Fibroblast of mammary gland (primary cell): ENCODE results near the gene AIF1.

Source experiments
- DNase-seq: peaks from one replicate; pipeline ENCODE4 v3.0.0-alpha.2; 2010; ENCODE audit warnings: low read depth
- H3K4me3 ChIP-seq: 2 replicates; pipeline ENCODE4 v1.5.1; 2011; ENCODE audit warnings: low read depth, mild to moderate bottlenecking, low read length, moderate library complexity; ENCODE audit not compliant: control insufficient read depth
- CTCF ChIP-seq: conservative IDR thresholded peaks from 2 replicates; pipeline ENCODE4 v1.5.1; 2011; ENCODE audit warnings: low read depth, low read length, inconsistent platforms; ENCODE audit not compliant: control insufficient read depth, insufficient read depth

The AIF1 gene

DNA sequence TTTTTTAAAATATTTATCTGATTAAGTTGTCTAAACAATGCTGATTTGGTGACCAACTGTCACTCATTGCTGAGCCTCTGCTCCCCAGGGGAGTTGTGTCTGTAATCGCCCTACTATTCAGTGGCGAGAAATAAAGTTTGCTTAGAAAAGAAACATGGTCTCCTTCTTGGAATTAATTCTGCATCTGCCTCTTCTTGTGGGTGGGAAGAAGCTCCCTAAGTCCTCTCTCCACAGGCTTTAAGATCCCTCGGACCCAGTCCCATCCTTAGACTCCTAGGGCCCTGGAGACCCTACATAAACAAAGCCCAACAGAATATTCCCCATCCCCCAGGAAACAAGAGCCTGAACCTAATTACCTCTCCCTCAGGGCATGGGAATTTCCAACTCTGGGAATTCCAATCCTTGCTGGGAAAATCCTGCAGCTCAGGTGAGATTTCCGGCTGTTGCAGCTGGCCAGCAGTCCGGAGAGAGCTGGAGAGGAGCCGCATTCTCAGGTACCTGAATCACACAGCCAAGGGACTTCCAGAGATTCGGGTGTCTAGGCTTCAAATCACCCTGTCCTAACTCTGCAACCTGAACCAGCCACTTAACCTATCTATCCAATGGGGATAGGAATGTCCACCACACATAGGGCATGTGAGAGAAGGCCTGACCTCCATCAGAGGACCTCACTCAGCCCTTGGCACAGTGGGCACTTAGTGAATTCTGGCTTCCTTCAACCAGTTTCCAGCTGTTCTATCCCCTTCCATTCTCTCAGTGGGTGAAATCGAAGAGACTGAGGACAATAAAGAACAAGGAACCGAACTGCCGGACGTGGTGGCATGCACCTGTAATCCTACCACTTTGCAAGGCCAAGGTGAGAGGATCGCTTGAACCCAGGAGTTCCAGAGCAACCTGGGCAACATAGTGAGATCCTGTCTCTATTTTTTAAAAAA lies 36.6 kb upstream of the AIF1 start:
- no peak for TF ChIP-seq CTCF
- DNase-seq: no peak
- H3K4me3 ChIP-seq: no peak overlapping the region

DNA sequence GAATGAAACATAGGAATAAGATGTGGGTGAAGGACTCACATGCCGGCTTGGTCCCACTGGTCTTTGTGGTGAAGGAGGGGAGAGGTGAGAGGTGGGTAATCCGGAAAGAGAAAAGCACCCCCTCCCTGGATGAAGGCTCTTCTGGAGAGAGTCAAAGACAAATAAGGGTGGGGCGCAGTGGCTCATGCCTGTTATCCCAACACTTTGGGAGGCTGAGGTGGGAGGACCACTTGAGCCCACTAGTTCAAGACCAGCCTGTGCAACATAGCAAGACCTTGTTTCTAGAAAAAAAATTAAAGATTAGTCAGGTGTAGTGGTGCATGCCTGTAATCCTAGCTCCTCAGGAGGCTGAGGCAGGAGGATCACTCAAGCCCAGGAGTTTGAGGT lies 35.9 kb upstream of the AIF1 start:
- no peak for DNase-seq
- no peak for TF ChIP-seq CTCF
- no peak overlapping the region for H3K4me3 ChIP-seq

DNA sequence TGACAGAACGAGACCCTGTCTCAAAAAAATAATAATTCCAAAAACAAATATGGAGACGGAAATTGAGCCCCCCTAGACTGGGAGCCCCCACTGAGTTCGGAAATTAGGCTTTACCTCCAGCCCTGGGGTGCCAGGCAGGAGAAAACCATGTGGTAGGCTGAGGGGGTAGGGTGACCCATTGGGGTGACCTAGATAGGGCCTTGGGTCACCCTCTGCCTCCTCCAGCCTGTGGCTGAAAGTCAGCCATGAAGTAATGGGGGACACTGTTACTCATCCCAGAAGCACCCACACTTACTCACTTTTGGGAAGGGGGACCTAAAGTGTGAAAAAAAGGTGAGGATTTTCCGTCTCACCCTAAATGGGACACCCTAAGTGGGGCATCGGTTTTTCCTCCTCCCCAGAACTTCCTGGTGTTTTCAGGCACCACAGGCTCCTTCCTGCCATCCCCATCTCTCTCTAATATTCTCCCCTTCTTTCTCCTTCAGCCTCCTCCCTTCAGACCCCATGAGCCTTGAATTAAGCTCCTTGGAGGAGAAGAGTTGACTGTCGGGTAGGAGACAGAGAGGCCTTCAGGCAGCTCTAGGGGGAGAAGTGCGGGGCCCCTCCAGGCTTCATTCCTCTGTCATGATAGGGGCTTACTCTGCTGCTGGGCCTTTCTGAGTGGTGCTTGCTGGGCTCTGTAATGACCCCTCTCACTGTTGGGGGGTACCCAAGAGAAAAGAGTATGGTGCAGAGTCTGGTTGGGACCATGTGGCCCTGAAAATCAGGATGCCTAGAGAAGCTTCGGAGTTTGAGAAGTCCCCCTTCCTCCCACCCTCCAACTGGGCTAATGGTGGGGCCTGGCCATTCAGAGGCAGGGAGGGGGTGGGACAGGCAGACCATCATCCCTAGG lies 35.2 kb upstream of the AIF1 start:
- no peak overlapping the region for H3K4me3 ChIP-seq
- DNase-seq: no peak
- no peak for TF ChIP-seq CTCF

GRCh38 chr6:31580438-31580740 lies 34.6 kb upstream of the AIF1 start:
- TF ChIP-seq CTCF: no peak
- H3K4me3 ChIP-seq: peak overlapping the region; percentile 83
- no peak for DNase-seq

- DNase-seq: peak; percentile 66
- peak; percentile 49 for TF ChIP-seq CTCF
- H3K4me3 ChIP-seq: peak overlapping the region; percentile 83
These were observed 34.1 kb upstream of the AIF1 start for GRCh38 chr6:31580807-31581433.

GRCh38 chr6:31581434-31582229 lies 33.4 kb upstream of the AIF1 start:
- peak overlapping the region; percentile 83 for H3K4me3 ChIP-seq
- no peak for TF ChIP-seq CTCF
- no peak for DNase-seq
